TTC549 (cell line): ENCODE data around the gene PRRX1.

Experiments used
- FAIRE-seq: peaks from 2 replicates; lab custom pipeline; 2012; peaks lifted over from hg19 to GRCh38; lab: Jason Lieb, UNC

The PRRX1 gene

GRCh38 chr1:170664828-170665612 lies 1.1 kb downstream of the PRRX1 start:
- no peak for FAIRE-seq

GRCh38 chr1:170665629-170666028 lies 1.7 kb downstream of the PRRX1 start:
- no peak for FAIRE-seq

- FAIRE-seq, result no peak
These were observed 2.8 kb downstream of the PRRX1 start for GRCh38 chr1:170666541-170667254.

- FAIRE-seq, result no peak
These were observed 4.5 kb downstream of the PRRX1 start for GRCh38 chr1:170668209-170669106.

- FAIRE-seq, result no peak
These were observed 5.1 kb downstream of the PRRX1 start for GRCh38 chr1:170669107-170669445.

- FAIRE-seq, result no peak
These were observed 5.9 kb downstream of the PRRX1 start for GRCh38 chr1:170669586-170670530.

GRCh38 chr1:170670802-170671628 lies 7.1 kb downstream of the PRRX1 start:
- no peak for FAIRE-seq

GRCh38 chr1:170671629-170671963 lies 7.7 kb downstream of the PRRX1 start:
- FAIRE-seq, result no peak

- FAIRE-seq, result no peak
These were observed 8.4 kb downstream of the PRRX1 start for GRCh38 chr1:170672316-170672715.

GRCh38 chr1:170674239-170674638 lies 10.3 kb downstream of the PRRX1 start:
- no peak for FAIRE-seq

GRCh38 chr1:170674986-170675385 lies 11.1 kb downstream of the PRRX1 start:
- FAIRE-seq, result no peak

- no peak for FAIRE-seq
These were observed 11.9 kb downstream of the PRRX1 start for GRCh38 chr1:170675865-170676264.

- FAIRE-seq, result no peak
These were observed 12.7 kb downstream of the PRRX1 start for GRCh38 chr1:170676628-170677027.

GRCh38 chr1:170678027-170678600 lies 14.2 kb downstream of the PRRX1 start:
- no peak for FAIRE-seq

- FAIRE-seq, result no peak
These were observed 16.5 kb downstream of the PRRX1 start for GRCh38 chr1:170680428-170680827.

GRCh38 chr1:170682169-170682568 lies 18.2 kb downstream of the PRRX1 start:
- no peak for FAIRE-seq

- no peak for FAIRE-seq
These were observed 18.9 kb downstream of the PRRX1 start for GRCh38 chr1:170682809-170683208.

GRCh38 chr1:170685166-170685565 lies 21.2 kb downstream of the PRRX1 start:
- no peak for FAIRE-seq

GRCh38 chr1:170686291-170686690 lies 22.4 kb downstream of the PRRX1 start:
- no peak for FAIRE-seq

GRCh38 chr1:170687621-170688020 lies 23.7 kb downstream of the PRRX1 start:
- FAIRE-seq, result no peak

- FAIRE-seq, result no peak
These were observed 27.3 kb downstream of the PRRX1 start for GRCh38 chr1:170691258-170691657.
